K562 (cell line): Measurements from ENCODE around the gene KAZALD1. TPM values are rescaled to one million over a fixed set of nuclear protein-coding genes. Genes with fewer than 3 reads are reported as not detected.
A peak's percentile ranks its signal among the peaks of the same experiment; 100 is the strongest.

Experiments used
- CSDE1 ChIP-seq, 2 experiments: fragments of 450-650 bp; IDR thresholded peaks; 2 replicates each; pipeline ENCODE4 v1.6.1; 2016; ENCODE audit warnings: mild to moderate bottlenecking in 1 of 2
- GTF2A2 ChIP-seq: IDR thresholded peaks from 2 replicates; pipeline ENCODE4 v1.6.1; 2016; ENCODE audit warnings: mild to moderate bottlenecking, missing genetic modification characterization, missing compliant biosample characterization
- HMBOX1 ChIP-seq: sonication (generic); IDR thresholded peaks from 2 replicates; pipeline ENCODE4 v1.6.1; 2016
- HMG20B ChIP-seq: fragments of 250-450 bp; sonication (Bioruptor Pico); IDR thresholded peaks from 2 replicates; pipeline ENCODE4 v1.5.0; 2021; ENCODE audit warnings: mild to moderate bottlenecking
- HNRNPH1 ChIP-seq: fragments of 200-400 bp; formaldehyde crosslinking; optimal IDR thresholded peaks from 2 replicates; pipeline ENCODE3; 2017; ENCODE audit warnings: low read depth, mild to moderate bottlenecking, low read length, moderate library complexity
- ID3 ChIP-seq, 2 experiments: fragments of 250-450 bp in 1 of 2; fragments of 450-650 bp in 1 of 2; sonication (Bioruptor Pico) in 1 of 2; IDR thresholded peaks; 2 replicates each; pipeline versions ENCODE4 v1.6.1 to v1.8.0; 2016 to 2021; ENCODE audit warnings: mild to moderate bottlenecking in 2 of 2, moderate library complexity in 2 of 2, missing compliant biosample characterization in 1 of 2, missing genetic modification characterization in 1 of 2
- JUND ChIP-seq, 2 experiments: IDR thresholded peaks; 2 replicates in 1 of 2; 3 replicates in 1 of 2; pipeline ENCODE4 v1.6.1; 2011; ENCODE audit warnings: borderline replicate concordance in 2 of 2, low read depth in 2 of 2, low read length in 2 of 2, improper control_type of control experiment in 1 of 2, missing biosample characterization in 1 of 2, missing genetic modification characterization in 1 of 2, missing genetic modification reagents in 1 of 2
- MAFF ChIP-seq: IDR thresholded peaks from 2 replicates; pipeline ENCODE4 v1.6.1; 2012; ENCODE audit warnings: low read length, improper control_type of control experiment
- MAX ChIP-seq: sonication (generic); formaldehyde crosslinking; IDR thresholded peaks from 2 replicates; pipeline ENCODE4 v1.9.0; 2022; ENCODE audit warnings: mild to moderate bottlenecking, missing genetic modification reagents
- MYBL2 ChIP-seq, 2 experiments: fragments of 450-650 bp in 1 of 2; sonication (generic) in 1 of 2; formaldehyde crosslinking in 1 of 2; IDR thresholded peaks; 2 replicates each; pipeline versions ENCODE4 v1.6.1 to v1.8.1; 2017 to 2022; ENCODE audit warnings: borderline replicate concordance in 1 of 2, inconsistent platforms in 1 of 2, low read depth in 1 of 2, mild to moderate bottlenecking in 1 of 2, missing genetic modification reagents in 1 of 2, moderate library complexity in 1 of 2
- NFE2L1 ChIP-seq: fragments of 450-650 bp; IDR thresholded peaks from 2 replicates; pipeline ENCODE4 v1.6.1; 2016; ENCODE audit warnings: missing genetic modification characterization, low read depth, mild to moderate bottlenecking, missing compliant biosample characterization, moderate library complexity, borderline replicate concordance
- NUFIP1 ChIP-seq: fragments of 450-650 bp; IDR thresholded peaks from 2 replicates; pipeline ENCODE4 v1.6.1; 2018; ENCODE audit not compliant: partially characterized antibody
- POLR3A ChIP-seq: IDR thresholded peaks from 2 replicates; pipeline ENCODE4 v1.6.1; 2011; ENCODE audit warnings: borderline replicate concordance, mild to moderate bottlenecking, moderate library complexity; ENCODE audit not compliant: insufficient read length, insufficient read depth; ENCODE audit errors: extremely low read depth
- RNF2 ChIP-seq: sonication (generic); IDR thresholded peaks from 2 replicates; pipeline ENCODE4 v1.6.1; 2016
- ZNF282 ChIP-seq: sonication (generic); formaldehyde crosslinking; IDR thresholded peaks from 2 replicates; pipeline ENCODE4 v1.8.1; 2023; ENCODE audit warnings: missing genetic modification reagents
- ZNF639 ChIP-seq, 2 experiments: fragments of 200-800 bp in 1 of 2; sonication (Bioruptor generic) in 1 of 2; sonication (generic) in 1 of 2; formaldehyde crosslinking in 1 of 2; IDR thresholded peaks in 1 of 2; conservative IDR thresholded peaks in 1 of 2; 2 replicates each; pipeline versions ENCODE4 v1.5.0 to v1.6.1; 2016 to 2020; ENCODE audit warnings: missing compliant biosample characterization in 1 of 2, missing genetic modification characterization in 1 of 2, missing genetic modification reagents in 1 of 2
- ZNF707 ChIP-seq: fragments of 250-450 bp; sonication (Bioruptor Pico); conservative IDR thresholded peaks from 2 replicates; pipeline ENCODE4 v1.8.0; 2022; ENCODE audit warnings: inconsistent platforms, mild to moderate bottlenecking, moderate library complexity
- ZSCAN29 ChIP-seq: fragments of 450-650 bp; IDR thresholded peaks from 2 replicates; pipeline ENCODE4 v1.6.1; 2017
- polyA plus RNA-seq, 8 experiments: library from polyadenylated mRNA; depleted of rRNA in 4 of 8; stranded (reverse) in 5 of 8; unstranded in 3 of 8; fragments of >200 nt; fragmentation: Nextera tagmentation in 2 of 8; fragmentation: Illumina TruSeq in 1 of 8; extraction: Ambion mirVana in 2 of 8; extraction: Trizol in 1 of 8; gene quantifications; 2 replicates each; pipeline versions ENCODE4 v1.2.1 to v1.2.3, GENCODE V29; 2011 to 2014; ENCODE audit warnings: inconsistent platforms in 1 of 8, missing spikeins in 1 of 8
- total RNA-seq, 7 experiments: library from RNA; depleted of rRNA in 6 of 7; stranded (reverse); fragments of >200 nt in 6 of 7; fragmentation: Illumina TruSeq in 2 of 7; extraction: Trizol in 2 of 7; gene quantifications; 2 replicates each; pipeline versions ENCODE4 v1.2.1 to v1.2.3, GENCODE V29; 2011 to 2021; ENCODE audit warnings: low replicate concordance in 1 of 7
- TF ChIP-seq, protein P1 (sequence below): fragments of 250-450 bp; sonication (Bioruptor Pico); IDR thresholded peaks from 2 replicates; pipeline ENCODE4 v1.5.1; 2021; ENCODE audit warnings: mild to moderate bottlenecking

KAZALD1 gene
- total and polyA plus RNA-seq, 9 of the 15 experiments (the other 6 are each of a cell fraction or from before 2014, with no cell fraction given), result 0.15 to 10.0 (median 4.9) TPM

DNA sequence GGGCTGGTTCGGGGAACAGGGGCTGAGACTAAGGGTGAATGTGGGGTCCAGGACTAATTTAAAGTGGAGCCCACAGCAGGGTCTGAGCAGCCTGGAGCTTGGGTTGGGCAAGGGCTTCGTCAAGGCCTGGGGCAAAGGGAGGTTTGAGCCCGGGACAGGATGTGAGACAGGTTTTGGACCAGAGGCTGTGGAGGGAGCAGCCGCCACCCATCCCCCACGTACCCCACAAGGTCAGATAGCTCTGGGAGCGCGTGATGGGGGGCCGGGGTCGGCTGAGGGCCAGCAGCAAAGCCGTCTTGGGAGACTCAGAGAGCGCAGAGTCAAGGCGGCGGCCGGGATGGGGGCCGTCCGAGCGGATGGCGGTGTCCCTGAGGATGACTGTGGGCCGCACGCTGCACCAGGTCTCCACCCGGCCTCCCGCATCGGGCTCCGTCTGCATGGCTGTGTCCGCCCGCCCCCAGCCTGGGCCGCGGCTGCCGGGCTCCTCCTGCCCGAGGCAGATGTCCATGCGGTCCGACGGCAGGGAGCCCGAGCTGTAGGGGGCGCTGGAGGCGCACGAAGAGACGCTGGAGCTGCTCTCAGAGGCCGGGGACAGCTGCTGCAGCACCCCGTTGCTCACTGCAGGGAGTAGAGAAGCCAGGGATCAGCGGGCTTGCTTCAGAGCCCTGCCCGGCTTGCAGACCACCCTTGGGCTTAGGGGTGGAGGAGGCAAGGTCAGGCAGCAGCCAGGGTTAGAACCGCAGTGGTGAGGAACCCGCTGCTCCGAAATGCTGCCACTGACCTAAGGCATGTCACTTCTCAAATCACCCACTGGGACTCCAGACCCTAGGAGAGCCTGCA, 43.0 kb upstream of the KAZALD1 start (continued):
- TF ChIP-seq RNF2 (no peak), ZNF707 (CRISPR knock-in tag) (no peak), ZNF639 (CRISPR knock-in tag; conservative IDR thresholded peaks at IDR 0.05 in 1 of 2, IDR thresholded peaks at IDR 0.05 in 1 of 2) (no peak), POLR3A (no peak), MAX (CRISPR knock-in tag) (peak; percentile 97), ZNF282 (no peak), JUND (IDR thresholded peaks at IDR 0.05; ENCODE audit: borderline replicate concordance, low read depth, low read length) (no peak), JUND (tag; IDR thresholded peaks at IDR 0.05; ENCODE audit: borderline replicate concordance, low read depth, low read length) (no peak), HMBOX1 (no peak), NFE2L1 (tag) (no peak), HMG20B (CRISPR knock-in tag) (no peak), GTF2A2 (tag) (no peak), HNRNPH1 (no peak), NUFIP1 (no peak), MYBL2 (IDR thresholded peaks at IDR 0.05; ENCODE audit: low read depth) (no peak), MYBL2 (CRISPR knock-in tag; IDR thresholded peaks at IDR 0.05; ENCODE audit: borderline replicate concordance) (no peak), ZSCAN29 (peak; percentile 69; the same call in 1 of the 2 replicates), ID3 (CRISPR knock-in tag; IDR thresholded peaks at IDR 0.05) (no peak), ID3 (tag; IDR thresholded peaks at IDR 0.05) (no peak), CSDE1 (IDR thresholded peaks at IDR 0.05) (no peak), MAFF (no peak)
- TF ChIP-seq, protein P1, sequence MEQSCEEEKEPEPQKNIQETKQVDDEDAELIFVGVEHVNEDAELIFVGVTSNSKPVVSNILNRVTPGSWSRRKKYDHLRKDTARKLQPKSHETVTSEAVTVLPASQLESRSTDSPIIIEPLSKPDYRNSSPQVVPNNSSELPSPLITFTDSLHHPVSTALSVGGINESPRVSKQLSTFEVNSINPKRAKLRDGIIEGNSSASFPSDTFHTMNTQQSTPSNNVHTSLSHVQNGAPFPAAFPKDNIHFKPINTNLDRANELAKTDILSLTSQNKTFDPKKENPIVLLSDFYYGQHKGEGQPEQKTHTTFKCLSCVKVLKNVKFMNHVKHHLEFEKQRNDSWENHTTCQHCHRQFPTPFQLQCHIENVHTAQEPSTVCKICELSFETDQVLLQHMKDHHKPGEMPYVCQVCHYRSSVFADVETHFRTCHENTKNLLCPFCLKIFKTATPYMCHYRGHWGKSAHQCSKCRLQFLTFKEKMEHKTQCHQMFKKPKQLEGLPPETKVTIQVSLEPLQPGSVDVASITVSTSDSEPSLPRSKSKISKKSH (CRISPR knock-in tag), result no peak
